Neural cell (in vitro differentiated cells): Measurements from ENCODE around the gene KIF12.

Experiments
- EP300 ChIP-seq: fragments of 450-650 bp; conservative IDR thresholded peaks from 2 replicates; pipeline ENCODE4 v1.6.1; 2014; ENCODE audit warnings: antibody characterized with exemption, mild to moderate bottlenecking, moderate library complexity; ENCODE audit not compliant: poor library complexity, severe bottlenecking
- MXI1 ChIP-seq: fragments of 450-650 bp; conservative IDR thresholded peaks from 2 replicates; pipeline ENCODE4 v1.6.1; 2014; ENCODE audit warnings: antibody characterized with exemption, mild to moderate bottlenecking; ENCODE audit not compliant: poor library complexity, severe bottlenecking
- TF ChIP-seq, protein P1 (sequence below): IDR thresholded peaks from 2 replicates; pipeline ENCODE4 v1.6.1; 2012; ENCODE audit warnings: borderline replicate concordance
- TF ChIP-seq, protein P2 (sequence below): fragments of 450-650 bp; IDR thresholded peaks from 2 replicates; pipeline ENCODE4 v1.5.1; 2014; ENCODE audit warnings: antibody characterized with exemption, mild to moderate bottlenecking, moderate library complexity; ENCODE audit not compliant: poor library complexity, severe bottlenecking

DNA sequence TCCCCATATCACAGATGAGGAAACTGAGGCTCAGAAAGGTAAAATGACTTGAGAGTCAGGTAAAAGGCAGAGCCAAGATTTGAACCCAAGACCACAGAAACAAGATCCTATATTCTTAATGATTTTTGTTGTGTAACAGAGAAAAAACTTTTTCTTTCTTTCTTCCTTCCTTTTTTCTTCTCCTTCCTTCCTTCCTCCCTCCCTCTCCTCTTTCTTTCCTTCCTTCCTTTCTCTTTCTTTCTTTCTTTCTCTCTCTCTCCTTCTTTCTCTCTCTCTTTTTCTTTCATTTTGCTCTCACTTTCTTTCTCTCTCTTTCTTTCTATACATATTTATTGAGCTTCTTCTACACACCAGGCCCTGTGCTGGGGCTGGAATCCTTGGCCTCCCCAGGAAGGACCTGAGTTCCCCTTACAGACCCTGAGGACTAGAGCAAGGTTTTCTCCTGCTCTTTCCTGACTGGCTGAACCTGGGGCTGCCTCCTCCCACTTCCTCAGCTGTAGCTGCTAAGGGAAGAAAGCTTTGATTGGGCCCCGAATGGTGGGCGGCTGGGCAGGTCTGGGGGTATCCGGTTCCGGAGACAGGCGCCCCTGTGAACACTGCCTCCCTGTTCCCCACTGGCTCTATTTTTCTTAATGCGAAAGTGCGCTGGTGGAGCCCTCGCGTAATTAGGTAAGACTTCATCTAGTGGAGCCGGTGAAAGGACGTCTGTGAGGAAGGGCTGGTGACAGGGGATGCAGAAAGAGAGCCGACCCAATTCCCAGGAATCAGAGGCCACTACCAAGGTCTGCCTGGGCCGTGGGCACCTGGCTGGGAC, 27.4 kb upstream of the KIF12 start:
- TF ChIP-seq MXI1, result no peak
- TF ChIP-seq, protein P1, sequence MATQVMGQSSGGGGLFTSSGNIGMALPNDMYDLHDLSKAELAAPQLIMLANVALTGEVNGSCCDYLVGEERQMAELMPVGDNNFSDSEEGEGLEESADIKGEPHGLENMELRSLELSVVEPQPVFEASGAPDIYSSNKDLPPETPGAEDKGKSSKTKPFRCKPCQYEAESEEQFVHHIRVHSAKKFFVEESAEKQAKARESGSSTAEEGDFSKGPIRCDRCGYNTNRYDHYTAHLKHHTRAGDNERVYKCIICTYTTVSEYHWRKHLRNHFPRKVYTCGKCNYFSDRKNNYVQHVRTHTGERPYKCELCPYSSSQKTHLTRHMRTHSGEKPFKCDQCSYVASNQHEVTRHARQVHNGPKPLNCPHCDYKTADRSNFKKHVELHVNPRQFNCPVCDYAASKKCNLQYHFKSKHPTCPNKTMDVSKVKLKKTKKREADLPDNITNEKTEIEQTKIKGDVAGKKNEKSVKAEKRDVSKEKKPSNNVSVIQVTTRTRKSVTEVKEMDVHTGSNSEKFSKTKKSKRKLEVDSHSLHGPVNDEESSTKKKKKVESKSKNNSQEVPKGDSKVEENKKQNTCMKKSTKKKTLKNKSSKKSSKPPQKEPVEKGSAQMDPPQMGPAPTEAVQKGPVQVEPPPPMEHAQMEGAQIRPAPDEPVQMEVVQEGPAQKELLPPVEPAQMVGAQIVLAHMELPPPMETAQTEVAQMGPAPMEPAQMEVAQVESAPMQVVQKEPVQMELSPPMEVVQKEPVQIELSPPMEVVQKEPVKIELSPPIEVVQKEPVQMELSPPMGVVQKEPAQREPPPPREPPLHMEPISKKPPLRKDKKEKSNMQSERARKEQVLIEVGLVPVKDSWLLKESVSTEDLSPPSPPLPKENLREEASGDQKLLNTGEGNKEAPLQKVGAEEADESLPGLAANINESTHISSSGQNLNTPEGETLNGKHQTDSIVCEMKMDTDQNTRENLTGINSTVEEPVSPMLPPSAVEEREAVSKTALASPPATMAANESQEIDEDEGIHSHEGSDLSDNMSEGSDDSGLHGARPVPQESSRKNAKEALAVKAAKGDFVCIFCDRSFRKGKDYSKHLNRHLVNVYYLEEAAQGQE, result no peak
- TF ChIP-seq, protein P2, sequence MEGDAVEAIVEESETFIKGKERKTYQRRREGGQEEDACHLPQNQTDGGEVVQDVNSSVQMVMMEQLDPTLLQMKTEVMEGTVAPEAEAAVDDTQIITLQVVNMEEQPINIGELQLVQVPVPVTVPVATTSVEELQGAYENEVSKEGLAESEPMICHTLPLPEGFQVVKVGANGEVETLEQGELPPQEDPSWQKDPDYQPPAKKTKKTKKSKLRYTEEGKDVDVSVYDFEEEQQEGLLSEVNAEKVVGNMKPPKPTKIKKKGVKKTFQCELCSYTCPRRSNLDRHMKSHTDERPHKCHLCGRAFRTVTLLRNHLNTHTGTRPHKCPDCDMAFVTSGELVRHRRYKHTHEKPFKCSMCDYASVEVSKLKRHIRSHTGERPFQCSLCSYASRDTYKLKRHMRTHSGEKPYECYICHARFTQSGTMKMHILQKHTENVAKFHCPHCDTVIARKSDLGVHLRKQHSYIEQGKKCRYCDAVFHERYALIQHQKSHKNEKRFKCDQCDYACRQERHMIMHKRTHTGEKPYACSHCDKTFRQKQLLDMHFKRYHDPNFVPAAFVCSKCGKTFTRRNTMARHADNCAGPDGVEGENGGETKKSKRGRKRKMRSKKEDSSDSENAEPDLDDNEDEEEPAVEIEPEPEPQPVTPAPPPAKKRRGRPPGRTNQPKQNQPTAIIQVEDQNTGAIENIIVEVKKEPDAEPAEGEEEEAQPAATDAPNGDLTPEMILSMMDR, result no peak
- TF ChIP-seq EP300, result no peak
